K562 (cell line): ENCODE data around the gene SULT2B1. TPM values are rescaled to one million over a fixed set of nuclear protein-coding genes. Genes with fewer than 3 reads are reported as not detected.

ENCODE experiments used
- ARID2 ChIP-seq: fragments of 450-650 bp; IDR thresholded peaks from 2 replicates; pipeline ENCODE4 v1.6.1; 2017; ENCODE audit warnings: antibody characterized with exemption, mild to moderate bottlenecking
- CBFB ChIP-seq: sonication (generic); formaldehyde crosslinking; IDR thresholded peaks from 2 replicates; pipeline ENCODE4 v1.4.0; 2020; ENCODE audit warnings: mild to moderate bottlenecking, missing genetic modification reagents
- CCNT2 ChIP-seq: IDR thresholded peaks from 2 replicates; pipeline ENCODE4 v1.6.1; 2011; ENCODE audit warnings: borderline replicate concordance, low read depth, mild to moderate bottlenecking, moderate library complexity, mixed read lengths, low read length; ENCODE audit not compliant: insufficient read length; ENCODE audit errors: extremely low read depth
- CREB3L1 ChIP-seq: fragments of 450-650 bp; IDR thresholded peaks from 2 replicates; pipeline ENCODE4 v1.6.1; 2014; ENCODE audit warnings: low read depth, mild to moderate bottlenecking, moderate library complexity, borderline replicate concordance
- E4F1 ChIP-seq: fragments of 250-450 bp; sonication (Bioruptor Pico); IDR thresholded peaks from 2 replicates; pipeline ENCODE4 v1.5.0; 2021; ENCODE audit warnings: mild to moderate bottlenecking, borderline replicate concordance
- EGR1 ChIP-seq: fragments of 450-650 bp; conservative IDR thresholded peaks from 2 replicates; pipeline ENCODE4 v1.6.1; 2017; ENCODE audit warnings: mild to moderate bottlenecking
- ELF4 ChIP-seq: fragments of 450-650 bp; formaldehyde crosslinking; IDR thresholded peaks from 2 replicates; pipeline ENCODE4 v1.4.0; 2022; ENCODE audit warnings: missing genetic modification characterization
- EZH2 ChIP-seq: IDR thresholded peaks from 2 replicates; pipeline ENCODE4 v1.6.1; 2012; ENCODE audit warnings: low read depth, mild to moderate bottlenecking, inconsistent platforms, low read length, borderline replicate concordance
- MTA2 ChIP-seq: fragments of 450-650 bp; IDR thresholded peaks from 2 replicates; pipeline ENCODE4 v1.6.1; 2016; ENCODE audit warnings: low read depth
- REST ChIP-seq, 2 experiments: fragments of 450-650 bp; formaldehyde crosslinking in 1 of 2; IDR thresholded peaks; 2 replicates each; pipeline versions ENCODE4 v1.4.0 to v1.6.1; 2014 to 2020; ENCODE audit warnings: mild to moderate bottlenecking in 2 of 2, borderline replicate concordance in 1 of 2, low read depth in 1 of 2
- SAP30 ChIP-seq: fragments of 200-600 bp; sonication (generic); IDR thresholded peaks from 2 replicates; pipeline ENCODE4 v1.6.1; 2012; ENCODE audit warnings: borderline replicate concordance, low read depth, mild to moderate bottlenecking, moderate library complexity, low read length, control low read depth, inconsistent platforms; ENCODE audit not compliant: insufficient read depth, poor library complexity, severe bottlenecking
- YBX1 ChIP-seq: fragments of 450-650 bp; IDR thresholded peaks from 2 replicates; pipeline ENCODE4 v1.7.1; 2016; ENCODE audit warnings: mild to moderate bottlenecking
- ZFX ChIP-seq: sonication (generic); formaldehyde crosslinking; IDR thresholded peaks from 2 replicates; pipeline ENCODE4 v1.8.0; 2022; ENCODE audit warnings: mild to moderate bottlenecking, missing genetic modification reagents, moderate library complexity
- ZNF408 ChIP-seq: fragments of 250-450 bp; sonication (Bioruptor Pico); IDR thresholded peaks from 2 replicates; pipeline ENCODE4 v1.4.0; 2020; ENCODE audit warnings: low read depth, mild to moderate bottlenecking, moderate library complexity
- ZNF695 ChIP-seq: fragments of 450-650 bp; formaldehyde crosslinking; IDR thresholded peaks from 2 replicates; pipeline ENCODE4 v1.4.0; 2020; ENCODE audit warnings: mild to moderate bottlenecking, moderate library complexity
- ZNF77 ChIP-seq: fragments of 250-450 bp; sonication (Bioruptor Pico); IDR thresholded peaks from 2 replicates; pipeline ENCODE4 v1.5.0; 2020
- polyA plus RNA-seq, 8 experiments: library from polyadenylated mRNA; depleted of rRNA in 4 of 8; stranded (reverse) in 5 of 8; unstranded in 3 of 8; fragments of >200 nt; fragmentation: Nextera tagmentation in 2 of 8; fragmentation: Illumina TruSeq in 1 of 8; extraction: Ambion mirVana in 2 of 8; extraction: Trizol in 1 of 8; gene quantifications; 2 replicates each; pipeline versions ENCODE4 v1.2.1 to v1.2.3, GENCODE V29; 2011 to 2014; ENCODE audit warnings: inconsistent platforms in 1 of 8, missing spikeins in 1 of 8
- total RNA-seq, 7 experiments: library from RNA; depleted of rRNA in 6 of 7; stranded (reverse); fragments of >200 nt in 6 of 7; fragmentation: Illumina TruSeq in 2 of 7; extraction: Trizol in 2 of 7; gene quantifications; 2 replicates each; pipeline versions ENCODE4 v1.2.1 to v1.2.3, GENCODE V29; 2011 to 2021; ENCODE audit warnings: low replicate concordance in 1 of 7

The SULT2B1 gene
- total and polyA plus RNA-seq, 9 of the 15 experiments (the other 6 are each of a cell fraction or from before 2014, with no cell fraction given), result 0.09 to 0.62 (median 0.22) TPM; not detected in 2

DNA sequence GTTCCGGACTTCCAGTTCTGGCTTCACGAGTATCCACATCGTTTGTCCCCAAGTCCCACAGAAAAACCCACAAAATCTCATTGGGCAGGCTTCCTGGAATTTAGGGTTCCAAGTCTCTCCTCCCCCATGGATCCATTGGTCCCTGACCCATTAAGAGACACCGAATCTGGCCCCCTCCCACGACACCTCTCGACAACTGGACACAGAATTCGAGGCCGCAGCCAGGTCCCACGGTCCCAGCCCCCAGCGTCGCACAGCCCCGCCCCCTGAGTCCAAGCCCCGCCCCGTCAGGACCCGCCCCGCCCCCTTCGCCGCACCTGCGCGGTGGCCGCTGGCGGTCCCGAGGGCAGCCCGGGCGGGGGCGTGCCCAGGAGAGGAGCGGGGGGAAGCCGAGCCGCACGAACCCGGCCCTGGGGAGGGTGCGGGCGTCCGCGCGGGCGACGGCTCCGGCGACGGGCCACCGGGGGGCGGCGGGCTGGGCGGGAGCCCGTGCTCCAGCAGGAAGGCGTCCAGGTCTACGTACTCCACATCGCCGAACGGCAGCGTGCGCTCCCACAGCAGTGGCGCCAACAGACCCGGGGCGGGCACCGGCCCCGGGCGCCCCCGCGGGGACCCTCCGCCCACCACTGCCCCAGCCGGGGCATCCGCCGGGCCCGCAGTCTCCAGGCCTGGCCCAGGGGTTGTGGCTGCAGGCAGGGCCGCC, 83.4 kb downstream of the SULT2B1 start (continued):
- TF ChIP-seq REST (IDR thresholded peaks at IDR 0.05; ENCODE audit: borderline replicate concordance) (no peak), REST (CRISPR knock-in tag; IDR thresholded peaks at IDR 0.05; ENCODE audit: low read depth) (no peak), ARID2 (no peak), YBX1 (no peak), EGR1 (no peak), CREB3L1 (no peak), SAP30 (no peak), CBFB (no peak), ZNF695 (no peak), ZNF408 (CRISPR knock-in tag) (no peak), ZFX (peak; percentile 51), EZH2 (no peak), CCNT2 (peak; percentile 25), E4F1 (CRISPR knock-in tag) (no peak), ELF4 (CRISPR knock-in tag) (no peak), ZNF77 (CRISPR knock-in tag) (no peak), MTA2 (no peak)
